ENCODE measurements around the gene FAM149B1.

The FAM149B1 gene

GRCh38 chr10:73293461-73293860 is 125.5 kb downstream of the FAM149B1 start:
- DNase-seq: no peak

All from activated CD4-positive, CD25-positive, alpha-beta regulatory T cell (primary cell).